Central memory CD4-positive, alpha-beta T cell (primary cell): ENCODE data around the gene SLC45A1.

ENCODE experiments used
- DNase-seq: peaks from one replicate; pipeline ENCODE4 v3.0.0; 2022

SLC45A1 gene

GRCh38 chr1:8312235-8313218 lies 5.4 kb upstream of the SLC45A1 start:
- no peak for DNase-seq

- DNase-seq: no peak
Measured at GRCh38 chr1:8313231-8313630, 4.7 kb upstream of the SLC45A1 start.

GRCh38 chr1:8314346-8315280 lies 3.3 kb upstream of the SLC45A1 start:
- DNase-seq: peak; percentile 29

- no peak for DNase-seq
Measured at GRCh38 chr1:8315573-8316475, 2.1 kb upstream of the SLC45A1 start.

GRCh38 chr1:8318436-8318835 lies 522 bp downstream of the SLC45A1 start:
- DNase-seq: no peak

GRCh38 chr1:8321612-8322011 lies 3.7 kb downstream of the SLC45A1 start:
- DNase-seq: no peak

- no peak for DNase-seq
Measured at GRCh38 chr1:8323706-8324105, 5.8 kb downstream of the SLC45A1 start.

GRCh38 chr1:8324176-8324810 lies 6.4 kb downstream of the SLC45A1 start:
- DNase-seq: no peak

- no peak for DNase-seq
Measured at GRCh38 chr1:8325771-8326170, 7.9 kb downstream of the SLC45A1 start.

- no peak for DNase-seq
Measured at GRCh38 chr1:8326265-8326664, 8.4 kb downstream of the SLC45A1 start.

GRCh38 chr1:8328271-8328670 lies 10.4 kb downstream of the SLC45A1 start:
- no peak for DNase-seq

GRCh38 chr1:8329439-8329838 lies 11.5 kb downstream of the SLC45A1 start:
- no peak for DNase-seq

- no peak for DNase-seq
Measured at GRCh38 chr1:8329858-8330257, 11.9 kb downstream of the SLC45A1 start.

GRCh38 chr1:8330271-8331125 lies 12.6 kb downstream of the SLC45A1 start:
- no peak for DNase-seq

- no peak for DNase-seq
Measured at GRCh38 chr1:8332806-8333205, 14.9 kb downstream of the SLC45A1 start.

GRCh38 chr1:8333246-8333987 lies 15.5 kb downstream of the SLC45A1 start:
- DNase-seq: no peak

- no peak for DNase-seq
Measured at GRCh38 chr1:8334106-8334851, 16.4 kb downstream of the SLC45A1 start.

- no peak for DNase-seq
Measured at GRCh38 chr1:8335246-8335645, 17.3 kb downstream of the SLC45A1 start.

GRCh38 chr1:8337776-8338525 lies 20.0 kb downstream of the SLC45A1 start:
- no peak for DNase-seq
